Thymus (tissue), 11 donors: ENCODE measurements around the gene LARGE1. TPM values are rescaled to one million over a fixed set of nuclear protein-coding genes. Genes with fewer than 3 reads are reported as not detected.

ENCODE experiments used
- DNase-seq, 9 donors: peaks; one replicate each; pipeline ENCODE4 v3.0.0-alpha.2; 2013; ENCODE audit warnings: low spot score in 9 of 9, low read depth in 6 of 9, missing footprints in 1 of 9
- H3K27ac ChIP-seq, 2 donors: one replicate each; pipeline ENCODE4 v1.5.1; 2013; ENCODE audit warnings: control low read depth in 1 of 2, low read depth in 1 of 2, low read length in 1 of 2, mild to moderate bottlenecking in 1 of 2, moderate library complexity in 1 of 2
- H3K27me3 ChIP-seq, 2 donors: one replicate each; pipeline ENCODE4 v1.5.1; 2013; ENCODE audit warnings: low read length in 1 of 2; ENCODE audit not compliant: control insufficient read depth in 2 of 2, insufficient read depth in 1 of 2
- H3K36me3 ChIP-seq, 2 donors: one replicate each; pipeline ENCODE4 v1.5.1; 2013; ENCODE audit warnings: low read length in 1 of 2, mild to moderate bottlenecking in 1 of 2, moderate library complexity in 1 of 2; ENCODE audit not compliant: control insufficient read depth in 2 of 2, insufficient read depth in 2 of 2
- H3K4me1 ChIP-seq, 2 donors: one replicate each; pipeline ENCODE4 v1.5.1; 2013; ENCODE audit warnings: low read length in 2 of 2; ENCODE audit not compliant: control insufficient read depth in 2 of 2, insufficient read depth in 2 of 2
- H3K4me3 ChIP-seq, 2 donors: one replicate each; pipeline ENCODE4 v1.5.1; 2013; ENCODE audit warnings: low read length in 2 of 2, control low read depth in 1 of 2, mild to moderate bottlenecking in 1 of 2
- H3K9me3 ChIP-seq, 2 donors: one replicate each; pipeline ENCODE4 v1.5.1; 2013; ENCODE audit warnings: low read length in 1 of 2, mild to moderate bottlenecking in 1 of 2; ENCODE audit not compliant: control insufficient read depth in 2 of 2, insufficient read depth in 1 of 2
- WGBS: extraction: QIAGEN DNeasy Blood & Tissue Kit; methylation state at CpG from one replicate; pipeline ENCODE4 v1.1.7; 2013; 5-methylcytosine and 5-hydroxymethylcytosine counted together
- polyA plus RNA-seq: library from polyadenylated mRNA; stranded (reverse); fragments of 200-250 nt; gene quantifications from one replicate; pipeline ENCODE4 v1.2.3, GENCODE V29; 2013
- total RNA-seq: library from RNA; stranded (reverse); fragments of 120-200 nt; gene quantifications from one replicate; pipeline ENCODE4 v1.2.4, GENCODE V29; 2013
- donor health status: healthy.

The LARGE1 gene
- total and polyA plus RNA-seq, 2 donors: 1.8 to 3.1 TPM

- H3K4me1 ChIP-seq: no peaks in the 10 kb centered on the region
- WGBS: 98% methylated on average over 2 of the region's 2 CpGs
- no peaks in the 10 kb centered on the region for H3K36me3 ChIP-seq
- no peak overlapping the region for H3K4me3 ChIP-seq
- H3K27ac ChIP-seq: no peak overlapping the region
- H3K9me3 ChIP-seq: peaks cover 0 to 2% of the 10 kb centered on the region in 2 donors
- no peaks in the 10 kb centered on the region for H3K27me3 ChIP-seq
- DNase-seq: no peak
Measured at GRCh38 chr22:33850724-33851123, 69.6 kb downstream of the LARGE1 start.

DNA sequence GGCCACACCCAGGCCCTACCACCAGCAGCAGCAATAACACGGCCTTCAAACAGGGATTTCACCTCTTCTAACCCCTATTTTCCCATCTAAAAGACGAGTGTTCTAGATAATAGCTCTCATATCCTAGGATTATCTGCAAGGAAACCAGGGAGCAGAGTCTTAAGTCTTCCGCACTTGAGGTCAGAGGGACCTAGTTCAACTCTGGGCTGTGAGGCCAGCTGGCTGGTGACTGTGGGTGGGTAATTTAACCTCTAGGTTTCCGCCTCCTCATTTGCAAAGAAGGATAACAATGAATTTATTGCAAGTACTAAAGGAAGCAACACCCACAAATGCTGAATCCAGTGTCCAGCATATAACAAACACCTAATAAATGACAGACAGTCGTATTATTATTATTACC, 70.1 kb downstream of the LARGE1 start:
- WGBS: 94% methylated on average over 5 of the region's 5 CpGs
- Histone ChIP-seq H3K27me3 (no peaks in the 10 kb centered on the region), H3K27ac (no peak overlapping the region), H3K36me3 (no peaks in the 10 kb centered on the region), H3K4me3 (no peak overlapping the region), H3K9me3 (no peaks in the 10 kb centered on the region), H3K4me1 (no peaks in the 10 kb centered on the region)
- no peak for DNase-seq

DNA sequence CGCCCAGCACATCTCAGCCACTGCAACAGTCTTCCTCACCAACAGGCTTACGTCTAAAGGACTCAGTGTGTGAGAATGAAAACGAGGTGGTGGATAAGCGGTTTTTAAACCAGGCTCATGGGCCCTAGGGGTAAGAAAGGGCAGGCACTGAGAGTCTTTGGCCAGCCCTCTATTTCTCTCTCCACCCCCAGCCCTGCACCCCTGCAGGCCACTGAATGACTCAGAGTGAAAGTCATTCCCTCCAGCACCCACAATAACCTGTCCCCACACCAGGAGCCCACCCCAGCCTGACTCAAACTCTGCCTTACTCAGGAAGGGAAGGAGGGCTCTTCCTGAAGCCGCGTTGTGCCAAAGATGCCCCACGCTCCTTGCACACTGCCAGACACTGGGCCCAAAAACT, 72.0 kb downstream of the LARGE1 start:
- no peaks in the 10 kb centered on the region for H3K27me3 ChIP-seq
- no peak overlapping the region for H3K4me3 ChIP-seq
- no peak for DNase-seq
- no peaks in the 10 kb centered on the region for H3K36me3 ChIP-seq
- no peaks in the 10 kb centered on the region for H3K9me3 ChIP-seq
- no peaks in the 10 kb centered on the region for H3K4me1 ChIP-seq
- H3K27ac ChIP-seq: no peak overlapping the region
- 93% methylated on average over 7 of the region's 7 CpGs for WGBS

DNA sequence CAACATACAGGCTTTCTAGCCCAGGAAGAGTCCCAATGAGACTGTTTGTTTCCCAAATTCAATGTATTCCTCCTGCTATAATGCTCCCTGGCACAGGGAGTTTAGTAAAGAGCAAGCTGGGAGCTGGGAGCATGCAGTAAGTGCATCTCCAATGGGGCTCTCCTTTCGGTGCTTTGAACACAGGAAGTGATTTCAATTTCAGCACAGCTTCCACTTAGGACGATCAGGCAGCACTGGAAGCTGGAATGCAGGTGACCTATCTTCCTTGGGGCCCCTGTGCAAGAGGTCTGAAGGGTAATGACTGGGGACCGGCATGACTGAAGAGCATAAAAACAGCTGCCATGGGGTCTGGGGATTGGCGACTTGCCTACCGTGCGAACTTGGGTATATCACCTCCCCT, 76.0 kb downstream of the LARGE1 start:
- H3K36me3 ChIP-seq: no peaks in the 10 kb centered on the region
- H3K4me1 ChIP-seq: no peaks in the 10 kb centered on the region
- no peak overlapping the region for H3K27ac ChIP-seq
- no peak for DNase-seq
- 73% methylated on average over 6 of the region's 6 CpGs for WGBS
- no peaks in the 10 kb centered on the region for H3K27me3 ChIP-seq
- H3K4me3 ChIP-seq: no peak overlapping the region
- no peaks in the 10 kb centered on the region for H3K9me3 ChIP-seq

- no peaks in the 10 kb centered on the region for H3K36me3 ChIP-seq
- no peaks in the 10 kb centered on the region for H3K9me3 ChIP-seq
- WGBS: 90% methylated on average over 6 of the region's 6 CpGs
- no peak for DNase-seq
- H3K27me3 ChIP-seq: no peaks in the 10 kb centered on the region
- H3K4me3 ChIP-seq: no peak overlapping the region
- no peaks in the 10 kb centered on the region for H3K4me1 ChIP-seq
- no peak overlapping the region for H3K27ac ChIP-seq
Measured at GRCh38 chr22:33842421-33843094, 77.7 kb downstream of the LARGE1 start.

- Histone ChIP-seq H3K4me3 (no peak overlapping the region), H3K36me3 (no peaks in the 10 kb centered on the region), H3K9me3 (no peaks in the 10 kb centered on the region), H3K27me3 (no peaks in the 10 kb centered on the region), H3K4me1 (no peaks in the 10 kb centered on the region), H3K27ac (no peak overlapping the region)
- no peak for DNase-seq
- WGBS: 92% methylated on average over 12 of the region's 12 CpGs
Measured at GRCh38 chr22:33842006-33842354, 78.3 kb downstream of the LARGE1 start.

DNA sequence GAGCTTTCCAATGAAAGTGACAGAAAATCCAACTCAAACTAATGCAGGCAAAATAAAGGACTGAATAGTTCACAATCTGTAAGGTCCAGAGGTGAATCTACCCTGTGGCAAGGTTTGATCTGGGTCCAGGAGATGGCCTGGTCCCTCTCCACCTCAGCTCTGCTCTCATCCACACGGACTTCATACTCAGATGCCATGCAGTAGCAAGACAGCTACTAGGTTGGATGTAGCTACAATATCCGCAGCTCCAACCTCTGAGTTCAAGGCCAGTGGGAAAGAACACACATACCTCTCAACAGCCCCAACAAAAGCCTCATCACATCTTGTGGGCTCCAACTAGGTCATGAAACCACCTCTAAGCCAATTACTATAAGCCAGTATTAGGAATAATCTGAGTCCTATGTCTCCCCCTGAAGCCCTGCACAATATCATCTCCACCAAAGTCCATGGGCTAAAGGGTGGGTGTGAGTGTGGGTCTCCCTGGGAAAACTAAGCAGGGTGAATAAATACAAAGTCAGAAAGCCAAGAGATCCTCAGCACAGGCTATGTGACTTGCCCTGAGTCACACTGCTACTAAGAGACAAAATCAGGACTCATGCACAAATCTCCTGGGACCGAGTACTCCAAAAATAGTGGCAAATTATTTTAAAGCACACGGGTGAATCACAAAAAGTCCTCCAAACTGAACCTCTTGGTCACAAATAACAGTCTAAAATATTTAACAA, 78.8 kb downstream of the LARGE1 start:
- H3K27me3 ChIP-seq: no peaks in the 10 kb centered on the region
- H3K4me1 ChIP-seq: no peaks in the 10 kb centered on the region
- H3K27ac ChIP-seq: no peak overlapping the region
- whole genome bisulfite sequencing: 85% methylated on average over 4 of the region's 4 CpGs
- H3K36me3 ChIP-seq: no peaks in the 10 kb centered on the region
- no peak for DNase-seq
- H3K9me3 ChIP-seq: no peaks in the 10 kb centered on the region
- H3K4me3 ChIP-seq: no peak overlapping the region

- Histone ChIP-seq H3K9me3 (no peaks in the 10 kb centered on the region), H3K27me3 (no peaks in the 10 kb centered on the region), H3K27ac (no peak overlapping the region), H3K4me1 (no peaks in the 10 kb centered on the region), H3K36me3 (no peaks in the 10 kb centered on the region), H3K4me3 (no peak overlapping the region)
- DNase-seq: no peak
- WGBS: 86% methylated on average over 6 of the region's 6 CpGs
Measured at GRCh38 chr22:33838644-33839043, 81.6 kb downstream of the LARGE1 start.

- Histone ChIP-seq H3K9me3 (no peaks in the 10 kb centered on the region), H3K27ac (no peak overlapping the region), H3K36me3 (no peaks in the 10 kb centered on the region), H3K27me3 (no peaks in the 10 kb centered on the region), H3K4me1 (no peaks in the 10 kb centered on the region), H3K4me3 (no peak overlapping the region)
- 23% methylated on average over 4 of the region's 4 CpGs for WGBS
- no peak for DNase-seq
Measured at GRCh38 chr22:33837826-33838225, 82.5 kb downstream of the LARGE1 start.
